Neural progenitor cell (in vitro differentiated cells): ENCODE results near the gene MGMT. TPM values are rescaled to one million over a fixed set of nuclear protein-coding genes. Genes with fewer than 3 reads are reported as not detected.
A peak's percentile ranks its signal among the peaks of the same experiment; 100 is the strongest.

Experiments used
- DNase-seq: peaks from one replicate; pipeline ENCODE4 v3.0.0-alpha.2; 2016; ENCODE audit warnings: low spot score
- H2AFZ ChIP-seq: fragments of 200-600 bp; sonication (generic); replicated peaks from 2 replicates; pipeline ENCODE4 v1.6.1; 2016; ENCODE audit warnings: antibody characterized with exemption
- H3F3A ChIP-seq: fragments of 200-600 bp; sonication (generic); 2 replicates; pipeline ENCODE4 v1.6.1; 2016; ENCODE audit warnings: antibody characterized with exemption, low read depth
- H3K27ac ChIP-seq: fragments of 200-600 bp; sonication (generic); 2 replicates; pipeline ENCODE4 v1.5.1; 2016; ENCODE audit warnings: mild to moderate bottlenecking
- H3K27me3 ChIP-seq: fragments of 200-600 bp; sonication (generic); 2 replicates; pipeline ENCODE4 v1.6.1; 2016; ENCODE audit warnings: mild to moderate bottlenecking, moderate library complexity
- H3K36me3 ChIP-seq: fragments of 200-600 bp; sonication (generic); 2 replicates; pipeline ENCODE4 v1.5.1; 2016
- H3K4me1 ChIP-seq: fragments of 200-600 bp; sonication (generic); 2 replicates; pipeline ENCODE4 v1.6.1; 2016; ENCODE audit warnings: mixed run types
- H3K4me2 ChIP-seq: fragments of 200-600 bp; sonication (generic); 2 replicates; pipeline ENCODE4 v1.6.1; 2016
- H3K4me3 ChIP-seq: fragments of 200-600 bp; sonication (generic); 2 replicates; pipeline ENCODE4 v1.5.1; 2016
- H3K79me2 ChIP-seq: fragments of 200-600 bp; sonication (generic); 2 replicates; pipeline ENCODE4 v1.6.1; 2016; ENCODE audit warnings: low read depth
- H3K9ac ChIP-seq: fragments of 200-600 bp; sonication (generic); 2 replicates; pipeline ENCODE4 v1.6.1; 2016
- H3K9me3 ChIP-seq: fragments of 200-600 bp; sonication (generic); 2 replicates; pipeline ENCODE4 v1.5.1; 2016; ENCODE audit warnings: low read depth
- H4K20me1 ChIP-seq: fragments of 200-600 bp; sonication (generic); 2 replicates; pipeline ENCODE4 v1.6.1; 2016; ENCODE audit warnings: low read depth
- H3K27ac Mint-ChIP-seq: 3 replicates; pipeline ENCODE4 v1.8.0; 2021; ENCODE audit warnings: mixed read lengths
- H3K27me3 Mint-ChIP-seq: 2 replicates; pipeline ENCODE4 v1.8.0; 2022; ENCODE audit warnings: low read depth, mild to moderate bottlenecking, inconsistent platforms, moderate library complexity, mixed read lengths; ENCODE audit not compliant: insufficient read depth
- H3K36me3 Mint-ChIP-seq: 3 replicates; pipeline ENCODE4 v1.8.0; 2021; ENCODE audit warnings: mixed read lengths
- H3K4me1 Mint-ChIP-seq: 3 replicates; pipeline ENCODE4 v1.8.0; 2021; ENCODE audit warnings: mixed read lengths
- H3K4me3 Mint-ChIP-seq: 3 replicates; pipeline ENCODE4 v1.8.0; 2021; ENCODE audit warnings: mild to moderate bottlenecking, moderate library complexity, mixed read lengths
- H3K9me3 Mint-ChIP-seq: 3 replicates; pipeline ENCODE4 v1.8.0; 2020; ENCODE audit warnings: mixed read lengths
- CTCF ChIP-seq: fragments of 200-600 bp; sonication (generic); IDR thresholded peaks from 2 replicates; pipeline ENCODE4 v1.5.1; 2017; ENCODE audit warnings: antibody characterized with exemption, mild to moderate bottlenecking
- EZH2 ChIP-seq: fragments of 200-600 bp; sonication (generic); IDR thresholded peaks from 2 replicates; pipeline ENCODE4 v1.6.1; 2017; ENCODE audit warnings: antibody characterized with exemption, mild to moderate bottlenecking, moderate library complexity
- EZH2phosphoT487 ChIP-seq: fragments of 200-600 bp; sonication (generic); IDR thresholded peaks from 2 replicates; pipeline ENCODE4 v1.6.1; 2017; ENCODE audit warnings: antibody characterized with exemption
- total RNA-seq: library from RNA; depleted of rRNA; stranded (reverse); fragments of >200 nt; gene quantifications from 2 replicates; pipeline ENCODE4 v1.2.3, GENCODE V29; 2015; ENCODE audit warnings: low replicate concordance

MGMT gene
- total RNA-seq, 1 donor from 2014 or later = 17.5 TPM

DNA sequence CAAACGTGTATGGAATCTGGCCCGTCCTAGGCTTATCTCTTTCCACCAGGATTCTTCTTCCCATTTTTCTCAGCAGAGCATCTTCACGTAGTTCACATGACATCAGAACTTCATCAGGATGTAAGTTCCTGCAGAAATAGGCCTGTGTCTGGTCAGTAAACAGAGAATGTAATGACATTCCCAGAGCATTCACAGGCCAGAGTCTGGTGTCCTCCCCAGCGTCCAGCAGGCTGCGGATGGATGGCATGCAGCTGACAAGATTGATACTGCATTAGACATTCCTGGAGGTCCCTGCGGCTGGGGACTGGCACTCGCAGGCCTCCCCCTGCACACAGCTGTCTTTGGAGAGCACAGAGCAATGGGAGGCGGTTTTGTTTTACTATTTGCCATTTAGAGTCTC lies 28.7 kb downstream of the MGMT start:
- H3K27me3 Mint-ChIP-seq = peaks cover 4% of the 10 kb centered on the region
- H3K27ac ChIP-seq = no peak overlapping the region
- peak overlapping the region; percentile 8 for H3K4me2 ChIP-seq
- H3K27me3 ChIP-seq = no peaks in the 10 kb centered on the region
- peaks cover 56% of the 10 kb centered on the region for H3K9me3 Mint-ChIP-seq
- peaks cover 12% of the 10 kb centered on the region for H3K9me3 ChIP-seq
- H3K79me2 ChIP-seq = no peaks in the 10 kb centered on the region
- no peaks in the 10 kb centered on the region for H4K20me1 ChIP-seq
- no peak overlapping the region for H3K4me3 Mint-ChIP-seq
- H3K4me1 Mint-ChIP-seq = peaks cover 17% of the 10 kb centered on the region
- no peak overlapping the region for H3K27ac Mint-ChIP-seq
- no peak overlapping the region for H3K9ac ChIP-seq
- no peak for TF ChIP-seq CTCF
- no peak for TF ChIP-seq EZH2
- TF ChIP-seq EZH2phosphoT487 = no peak
- H3F3A ChIP-seq = peaks cover 14% of the 10 kb centered on the region
- H3K36me3 ChIP-seq = no peaks in the 10 kb centered on the region
- H2AFZ ChIP-seq = no peak overlapping the region
- DNase-seq = peak; percentile 52
- peaks cover 26% of the 10 kb centered on the region for H3K4me1 ChIP-seq
- no peak overlapping the region for H3K4me3 ChIP-seq
- H3K36me3 Mint-ChIP-seq = peaks cover 15% of the 10 kb centered on the region

DNA sequence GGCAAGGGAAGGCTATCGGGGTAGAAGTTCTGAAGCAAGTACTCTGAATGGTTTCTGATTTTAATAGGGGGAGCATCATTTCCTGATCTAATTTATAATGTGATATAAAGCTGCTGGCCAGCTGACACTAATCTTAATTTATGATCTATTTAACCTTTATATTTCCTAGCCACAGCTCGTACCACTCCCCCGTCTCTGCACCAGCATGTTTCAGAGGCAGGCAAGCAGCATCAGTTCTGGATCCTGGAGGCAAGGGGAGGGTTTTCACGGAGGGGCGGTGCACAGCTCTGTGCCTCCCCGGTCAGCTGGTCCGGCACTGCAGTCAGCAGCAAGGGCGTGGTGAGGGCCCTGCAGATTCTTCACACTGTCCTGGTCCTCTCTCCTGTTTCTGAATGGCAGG lies 30.0 kb downstream of the MGMT start:
- H3K4me3 Mint-ChIP-seq = no peak overlapping the region
- Histone ChIP-seq H3K4me1 (peaks cover 26% of the 10 kb centered on the region), H3K9ac (no peak overlapping the region)

DNA sequence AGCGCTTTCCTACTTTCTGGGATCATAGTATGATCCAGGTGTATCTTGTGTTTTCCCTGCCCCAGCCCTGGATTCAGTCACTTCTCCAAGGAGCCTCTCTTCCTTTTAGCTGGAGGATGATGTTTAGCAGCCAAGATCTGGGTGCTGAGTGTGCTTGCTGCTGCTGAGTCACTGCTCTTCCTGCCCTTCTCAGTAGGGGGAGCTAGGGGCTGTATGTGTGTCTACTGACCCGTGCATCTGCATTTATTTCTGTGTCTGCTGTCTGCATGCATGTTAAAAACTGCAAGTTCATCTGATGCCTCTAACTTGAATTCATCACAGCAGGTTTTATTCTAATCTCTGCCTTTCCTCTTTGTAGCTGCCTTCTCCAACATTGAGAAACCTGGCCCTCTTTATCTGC lies 31.6 kb downstream of the MGMT start:
- no peak overlapping the region for H3K4me3 Mint-ChIP-seq
- no peaks in the 10 kb centered on the region for H3K27me3 ChIP-seq
- peaks cover 17% of the 10 kb centered on the region for H3K4me1 Mint-ChIP-seq
- no peaks in the 10 kb centered on the region for H3K36me3 ChIP-seq
- H3K4me3 ChIP-seq = no peak overlapping the region
- H2AFZ ChIP-seq = no peak overlapping the region
- H3K4me1 ChIP-seq = peaks cover 26% of the 10 kb centered on the region
- H3K36me3 Mint-ChIP-seq = peaks cover 15% of the 10 kb centered on the region
- no peak overlapping the region for H3K27ac Mint-ChIP-seq
- no peak for DNase-seq
- no peak overlapping the region for H3K4me2 ChIP-seq
- H3K27ac ChIP-seq = no peak overlapping the region
- peaks cover 29% of the 10 kb centered on the region for H3K9me3 Mint-ChIP-seq
- H3K27me3 Mint-ChIP-seq = peaks cover 2% of the 10 kb centered on the region
- no peak for TF ChIP-seq EZH2
- TF ChIP-seq CTCF = no peak
- no peak for TF ChIP-seq EZH2phosphoT487
- peaks cover 14% of the 10 kb centered on the region for H3F3A ChIP-seq
- no peak overlapping the region for H3K9ac ChIP-seq
- no peaks in the 10 kb centered on the region for H3K79me2 ChIP-seq
- H3K9me3 ChIP-seq = no peaks in the 10 kb centered on the region
- H4K20me1 ChIP-seq = no peaks in the 10 kb centered on the region

More for the DNA sequence above, 30.0 kb downstream of the MGMT start:
- Mint-ChIP-seq H3K4me1 (peaks cover 17% of the 10 kb centered on the region), H3K27me3 (peaks cover 2% of the 10 kb centered on the region), H3K27ac (no peak overlapping the region), H3K9me3 (peaks cover 43% of the 10 kb centered on the region), H3K36me3 (peaks cover 15% of the 10 kb centered on the region)
- Histone ChIP-seq H3K4me3 (no peak overlapping the region), H3F3A (peaks cover 14% of the 10 kb centered on the region), H3K36me3 (no peaks in the 10 kb centered on the region), H3K27ac (no peak overlapping the region), H2AFZ (no peak overlapping the region), H3K79me2 (no peaks in the 10 kb centered on the region), H3K4me2 (no peak overlapping the region), H3K27me3 (no peaks in the 10 kb centered on the region), H3K9me3 (no peaks in the 10 kb centered on the region), H4K20me1 (no peaks in the 10 kb centered on the region)
- no peak for TF ChIP-seq EZH2
- no peak for TF ChIP-seq EZH2phosphoT487
- no peak for TF ChIP-seq CTCF
- DNase-seq = no peak
